Measurements from ENCODE around the gene RBBP8.

The RBBP8 gene

GRCh38 chr18:23058746-23059415 is 125.8 kb downstream of the RBBP8 start:
- no peak overlapping the region for H3K27ac ChIP-seq
- no peak for TF ChIP-seq ZFX (IDR thresholded peaks at IDR 0.05; ENCODE audit: borderline replicate concordance)
- TF ChIP-seq, protein P1, sequence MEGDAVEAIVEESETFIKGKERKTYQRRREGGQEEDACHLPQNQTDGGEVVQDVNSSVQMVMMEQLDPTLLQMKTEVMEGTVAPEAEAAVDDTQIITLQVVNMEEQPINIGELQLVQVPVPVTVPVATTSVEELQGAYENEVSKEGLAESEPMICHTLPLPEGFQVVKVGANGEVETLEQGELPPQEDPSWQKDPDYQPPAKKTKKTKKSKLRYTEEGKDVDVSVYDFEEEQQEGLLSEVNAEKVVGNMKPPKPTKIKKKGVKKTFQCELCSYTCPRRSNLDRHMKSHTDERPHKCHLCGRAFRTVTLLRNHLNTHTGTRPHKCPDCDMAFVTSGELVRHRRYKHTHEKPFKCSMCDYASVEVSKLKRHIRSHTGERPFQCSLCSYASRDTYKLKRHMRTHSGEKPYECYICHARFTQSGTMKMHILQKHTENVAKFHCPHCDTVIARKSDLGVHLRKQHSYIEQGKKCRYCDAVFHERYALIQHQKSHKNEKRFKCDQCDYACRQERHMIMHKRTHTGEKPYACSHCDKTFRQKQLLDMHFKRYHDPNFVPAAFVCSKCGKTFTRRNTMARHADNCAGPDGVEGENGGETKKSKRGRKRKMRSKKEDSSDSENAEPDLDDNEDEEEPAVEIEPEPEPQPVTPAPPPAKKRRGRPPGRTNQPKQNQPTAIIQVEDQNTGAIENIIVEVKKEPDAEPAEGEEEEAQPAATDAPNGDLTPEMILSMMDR (IDR thresholded peaks at IDR 0.05) = no peak

DNA sequence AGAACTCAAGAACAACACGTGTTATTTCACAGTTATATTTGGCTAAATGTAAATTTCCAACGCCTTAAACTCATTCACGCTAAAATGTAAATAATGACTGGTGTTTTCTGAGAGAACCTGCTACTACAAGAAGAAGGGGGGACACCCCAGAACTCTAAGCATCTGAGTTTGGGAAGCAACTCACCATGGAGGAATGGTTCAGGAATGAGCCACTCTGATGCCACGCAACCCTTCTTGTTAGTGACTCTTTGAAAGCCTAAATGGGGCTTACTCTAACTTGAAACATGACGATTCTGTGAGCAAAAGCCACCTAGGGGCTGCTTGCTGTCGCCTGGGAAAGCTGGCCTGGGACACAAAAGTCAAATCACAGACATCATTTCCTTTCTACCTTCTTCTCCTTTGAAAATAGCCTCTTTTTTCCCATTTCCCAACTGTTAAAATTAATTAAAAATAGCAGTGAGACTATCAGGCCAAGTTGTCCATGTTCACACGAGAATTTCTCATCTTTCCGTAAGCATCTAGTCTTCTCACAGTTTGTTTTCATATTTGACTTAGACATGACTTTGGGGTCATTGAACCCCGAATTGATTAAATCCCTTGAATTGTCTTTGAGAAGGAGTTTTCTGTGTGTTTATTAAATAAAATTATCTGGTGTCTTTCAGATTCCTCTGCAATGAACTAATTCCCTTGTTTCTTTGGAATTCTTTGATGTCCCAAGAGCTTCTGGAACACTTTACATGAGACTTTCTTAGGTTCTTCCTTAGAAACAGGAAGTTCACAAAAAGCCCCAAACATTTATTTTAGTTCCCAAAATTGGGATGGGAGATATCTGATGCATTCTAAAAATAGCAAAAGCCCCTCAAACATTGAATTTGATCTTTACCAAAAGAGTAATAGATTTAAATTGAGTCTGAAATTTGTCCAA is 126.7 kb downstream of the RBBP8 start:
- no peak for TF ChIP-seq ZFX (IDR thresholded peaks at IDR 0.05; ENCODE audit: borderline replicate concordance)
- TF ChIP-seq, protein P1 (IDR thresholded peaks at IDR 0.05) = no peak
- H3K27ac ChIP-seq = no peak overlapping the region

DNA sequence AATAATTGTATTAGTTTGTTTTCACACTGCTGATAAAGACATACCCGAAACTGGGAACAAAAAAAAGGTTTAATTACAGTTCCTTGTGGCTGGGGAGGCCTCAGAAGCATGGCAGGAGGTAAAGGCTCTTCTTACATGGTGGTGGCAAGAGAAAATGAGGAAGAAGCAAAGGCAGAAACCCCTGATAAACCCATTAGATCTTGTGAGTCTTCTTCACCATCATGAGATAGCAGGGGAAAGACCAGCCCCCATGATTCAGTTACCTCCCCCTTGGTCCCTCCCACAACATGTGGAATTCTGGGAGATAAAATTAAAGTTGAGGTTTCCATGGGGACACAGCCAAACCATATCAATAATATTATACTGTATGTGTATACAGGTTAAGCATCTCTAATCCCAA is 128.9 kb downstream of the RBBP8 start:
- H3K27ac ChIP-seq = no peak overlapping the region
- TF ChIP-seq, protein P1 (IDR thresholded peaks at IDR 0.05) = no peak
- TF ChIP-seq ZFX (IDR thresholded peaks at IDR 0.05; ENCODE audit: borderline replicate concordance) = no peak

GRCh38 chr18:23063502-23063901 is 130.4 kb downstream of the RBBP8 start:
- H3K27ac ChIP-seq = no peak overlapping the region
- TF ChIP-seq ZFX (IDR thresholded peaks at IDR 0.05; ENCODE audit: borderline replicate concordance) = no peak
- TF ChIP-seq, protein P1 (IDR thresholded peaks at IDR 0.05) = no peak

DNA sequence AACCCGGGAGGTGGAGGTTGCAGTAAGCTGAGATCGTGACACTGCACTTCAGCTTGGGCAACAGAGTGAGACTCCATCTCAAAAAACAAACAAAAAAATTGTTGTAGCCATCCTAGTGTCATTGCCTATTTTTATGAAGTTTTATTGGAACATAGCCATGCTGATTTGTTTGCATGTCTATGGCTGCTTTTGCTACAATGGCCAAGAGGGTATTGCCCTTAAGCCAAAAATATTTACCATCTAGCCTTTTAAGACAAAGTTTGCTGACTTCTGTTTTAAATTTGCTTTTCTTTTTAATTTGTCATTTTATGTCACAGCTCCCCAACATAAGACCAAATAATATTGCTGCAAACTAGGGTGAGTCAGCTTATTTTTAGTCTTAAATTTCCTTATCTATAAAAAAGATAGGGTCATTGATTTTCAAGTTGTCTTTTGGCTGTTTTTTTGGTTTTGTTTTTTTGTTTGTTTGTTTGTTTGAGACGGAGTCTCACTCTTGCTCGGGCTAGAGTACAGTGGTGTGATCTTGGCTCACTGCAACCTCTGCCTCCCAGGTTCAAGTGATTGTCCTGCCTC is 132.2 kb downstream of the RBBP8 start:
- TF ChIP-seq, protein P1 (IDR thresholded peaks at IDR 0.05) = no peak
- no peak for TF ChIP-seq ZFX (IDR thresholded peaks at IDR 0.05; ENCODE audit: borderline replicate concordance)
- H3K27ac ChIP-seq = no peak overlapping the region

DNA sequence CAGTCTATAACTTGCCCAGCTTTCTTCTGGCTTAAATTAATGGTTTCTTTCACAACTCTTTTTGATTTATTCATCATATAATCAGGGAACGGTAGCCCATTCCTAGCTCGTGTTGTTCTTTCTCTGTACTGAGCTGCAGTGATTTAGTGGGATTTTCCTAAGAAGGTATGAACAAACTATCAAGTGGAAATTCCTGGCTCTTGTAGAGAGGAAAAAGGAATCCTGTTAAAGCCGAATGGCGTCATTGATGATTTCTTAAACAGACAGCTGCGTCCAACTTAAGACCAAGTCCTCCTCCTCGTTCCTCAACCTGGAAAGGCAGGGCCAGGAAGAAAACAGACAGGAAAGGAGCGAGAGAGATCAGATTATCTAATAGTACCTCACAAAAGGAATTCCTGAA is 132.9 kb downstream of the RBBP8 start:
- TF ChIP-seq ZFX (IDR thresholded peaks at IDR 0.05; ENCODE audit: borderline replicate concordance) = no peak
- TF ChIP-seq, protein P1 (IDR thresholded peaks at IDR 0.05) = no peak
- H3K27ac ChIP-seq = no peak overlapping the region
